IMR-90 (cell line): ENCODE measurements around the gene ETV7. TPM values are rescaled to one million over a fixed set of nuclear protein-coding genes. Genes with fewer than 3 reads are reported as not detected.

ENCODE experiments used
- ATAC-seq: fragments of 200-7000 bp; cut with Tn5 transposase; 2 replicates; pipeline ENCODE4 v1.9.1; 2020; ENCODE audit warnings: low read depth, mild to moderate bottlenecking, moderate library complexity
- BruUV-seq: library from RNA; stranded (reverse); fragments of 400-500 nt; replicated peaks from 2 replicates; lab custom pipeline; 2021; lab: Mats Ljungman, UMichigan
- CTCF ChIA-PET: fragments of 300-600 bp; formaldehyde crosslinking; extraction: SDS; loops from one replicate; lab custom pipeline; 2021; ENCODE audit warnings: antibody characterized with exemption; lab: Yijun Ruan, JAX
- POLR2A ChIA-PET: fragments of 300-600 bp; sonication (Branson Sonifier 250); formaldehyde crosslinking; loops from one replicate; lab custom pipeline; 2022; ENCODE audit warnings: antibody characterized with exemption; ENCODE audit not compliant: unreplicated experiment; lab: Charles Lee
- DNase-seq: peaks from one replicate; pipeline ENCODE4 v3.0.0; 2013
- H2AFZ ChIP-seq: replicated peaks from 2 replicates; pipeline ENCODE3; 2013; ENCODE audit warnings: low read length, mild to moderate bottlenecking; ENCODE audit not compliant: poor library complexity
- H2AK5ac ChIP-seq: 2 replicates; pipeline ENCODE4 v1.6.1; 2013; ENCODE audit warnings: low read depth, low read length, inconsistent platforms
- H2AK9ac ChIP-seq: replicated peaks from 2 replicates; pipeline ENCODE3; 2013; ENCODE audit warnings: mild to moderate bottlenecking, low read depth, low read length, moderate library complexity; ENCODE audit not compliant: poor library complexity
- H2BK120ac ChIP-seq: 2 replicates; pipeline ENCODE4 v1.6.1; 2013; ENCODE audit warnings: low read depth, low read length, inconsistent platforms
- H2BK15ac ChIP-seq: 3 replicates; pipeline ENCODE4 v1.6.1; 2013; ENCODE audit warnings: low read depth, low read length, inconsistent platforms
- H2BK20ac ChIP-seq: 2 replicates; pipeline ENCODE4 v1.6.1; 2013; ENCODE audit warnings: low read depth, mild to moderate bottlenecking, inconsistent platforms, low read length, moderate library complexity
- H2BK5ac ChIP-seq: 2 replicates; pipeline ENCODE4 v1.6.1; 2013; ENCODE audit warnings: mild to moderate bottlenecking, low read depth, low read length, inconsistent platforms; ENCODE audit not compliant: poor library complexity, severe bottlenecking
- H3K14ac ChIP-seq: replicated peaks from 2 replicates; pipeline ENCODE4 v1.6.1; 2013; ENCODE audit warnings: low read depth, low read length, inconsistent platforms
- H3K18ac ChIP-seq: 2 replicates; pipeline ENCODE4 v1.6.1; 2013; ENCODE audit warnings: low read depth, low read length, control low read depth
- H3K23ac ChIP-seq: 2 replicates; pipeline ENCODE4 v1.6.1; 2013; ENCODE audit warnings: low read depth, low read length, inconsistent platforms
- H3K27ac ChIP-seq: 2 replicates; pipeline ENCODE4 v1.5.1; 2013; ENCODE audit warnings: mild to moderate bottlenecking, control low read depth, low read length; ENCODE audit not compliant: insufficient read depth
- H3K27me3 ChIP-seq: 2 replicates; pipeline ENCODE4 v1.6.1; 2013; ENCODE audit warnings: low read length; ENCODE audit not compliant: control insufficient read depth, insufficient read depth
- H3K36me3 ChIP-seq: 2 replicates; pipeline ENCODE4 v1.6.1; 2013; ENCODE audit warnings: low read length, mixed read lengths; ENCODE audit not compliant: control insufficient read depth, insufficient read depth
- H3K4ac ChIP-seq: 2 replicates; pipeline ENCODE4 v1.6.1; 2013; ENCODE audit warnings: low read depth, low read length, inconsistent platforms
- H3K4me1 ChIP-seq: 2 replicates; pipeline ENCODE4 v1.6.1; 2013; ENCODE audit warnings: low read length, mixed read lengths; ENCODE audit not compliant: control insufficient read depth, insufficient read depth
- H3K4me2 ChIP-seq: 2 replicates; pipeline ENCODE4 v1.6.1; 2013; ENCODE audit warnings: low read depth, mild to moderate bottlenecking, control low read depth, low read length, moderate library complexity
- H3K4me3 ChIP-seq: 2 replicates; pipeline ENCODE4 v1.5.1; 2013; ENCODE audit warnings: low read depth, mild to moderate bottlenecking, control low read depth, low read length, moderate library complexity; ENCODE audit not compliant: insufficient read depth
- H3K56ac ChIP-seq: 2 replicates; pipeline ENCODE4 v1.6.1; 2013; ENCODE audit warnings: low read length, inconsistent platforms; ENCODE audit not compliant: insufficient read depth; ENCODE audit errors: extremely low read depth
- H3K79me1 ChIP-seq, 2 experiments: 2 replicates each; pipeline ENCODE4 v1.6.1; 2013; ENCODE audit warnings: low read length in 2 of 2, inconsistent platforms in 1 of 2, low read depth in 1 of 2
- H3K9ac ChIP-seq: 2 replicates; pipeline ENCODE4 v1.6.1; 2013; ENCODE audit warnings: low read depth, low read length, control low read depth
- H3K9me1 ChIP-seq: 2 replicates; pipeline ENCODE4 v1.6.1; 2013; ENCODE audit warnings: low read length, inconsistent platforms; ENCODE audit not compliant: insufficient read depth
- H3K9me3 ChIP-seq: 2 replicates; pipeline ENCODE4 v1.6.1; 2013; ENCODE audit warnings: low read length; ENCODE audit not compliant: control insufficient read depth, insufficient read depth
- H4K20me1 ChIP-seq: 2 replicates; pipeline ENCODE4 v1.6.1; 2013; ENCODE audit warnings: low read length, inconsistent platforms; ENCODE audit not compliant: insufficient read depth
- H4K5ac ChIP-seq: 2 replicates; pipeline ENCODE4 v1.6.1; 2013; ENCODE audit warnings: mild to moderate bottlenecking, low read depth, low read length, control low read depth
- H4K8ac ChIP-seq, 2 experiments: 2 replicates each; pipeline ENCODE4 v1.6.1; 2013; ENCODE audit warnings: low read depth in 2 of 2, low read length in 2 of 2, control low read depth in 1 of 2, inconsistent platforms in 1 of 2
- H4K91ac ChIP-seq: 2 replicates; pipeline ENCODE4 v1.6.1; 2013; ENCODE audit warnings: low read depth, low read length, inconsistent platforms; ENCODE audit not compliant: insufficient read depth
- CEBPB ChIP-seq: IDR thresholded peaks from 2 replicates; pipeline ENCODE4 v1.6.1; 2012; ENCODE audit warnings: low read depth, low read length, improper control_type of control experiment
- CHD1 ChIP-seq: IDR thresholded peaks from 2 replicates; pipeline ENCODE4 v1.6.1; 2012; ENCODE audit warnings: low read depth, low read length, improper control_type of control experiment
- FOS ChIP-seq: fragments of 150-350 bp; IDR thresholded peaks from 2 replicates; pipeline ENCODE4 v1.6.1; 2016; ENCODE audit warnings: low read depth, low read length
- MAFK ChIP-seq: IDR thresholded peaks from 2 replicates; pipeline ENCODE4 v1.6.1; 2012; ENCODE audit warnings: low read depth, low read length, improper control_type of control experiment
- MXI1 ChIP-seq: IDR thresholded peaks from 2 replicates; pipeline ENCODE4 v1.6.1; 2012; ENCODE audit warnings: low read depth, mild to moderate bottlenecking, low read length, moderate library complexity, borderline replicate concordance
- POLR2A ChIP-seq: IDR thresholded peaks from 2 replicates; pipeline ENCODE4 v1.6.1; 2012; ENCODE audit warnings: mild to moderate bottlenecking, low read depth, low read length
- RAD21 ChIP-seq: IDR thresholded peaks from 2 replicates; pipeline ENCODE4 v1.6.1; 2012; ENCODE audit warnings: low read length, improper control_type of control experiment
- RCOR1 ChIP-seq: IDR thresholded peaks from 2 replicates; pipeline ENCODE4 v1.6.1; 2012; ENCODE audit warnings: mild to moderate bottlenecking, low read length, improper control_type of control experiment; ENCODE audit not compliant: insufficient replicate concordance
- SMC3 ChIP-seq: fragments of 150-350 bp; IDR thresholded peaks from 2 replicates; pipeline ENCODE4 v1.6.1; 2016; ENCODE audit warnings: low read depth, mild to moderate bottlenecking, antibody characterized with exemption, low read length, moderate library complexity
- WGBS, 2 experiments: methylation state at CpG; one replicate each; pipeline versions ENCODE4 v1.1.5 to v1.1.7; 2013; ENCODE audit warnings: missing lambda C conversion rate in 2 of 2; ENCODE audit not compliant: insufficient read length in 1 of 2; ENCODE audit errors: extremely low coverage in 2 of 2; 5-methylcytosine and 5-hydroxymethylcytosine counted together
- dilution Hi-C: fragments of 300-500 bp; cut with HindIII; formaldehyde crosslinking; loops from one replicate; pipeline ENCODE4 v1.14.3; 2018; ENCODE audit warnings: low sequenced_read_pairs; ENCODE audit not compliant: unreplicated experiment
- in situ Hi-C: fragments of 300-500 bp; cut with MboI; formaldehyde crosslinking; loops from 3 replicates; pipeline ENCODE4 v1.14.3; 2019; ENCODE audit warnings: low sequenced_read_pairs, inconsistent platforms, mixed read lengths
- intact Hi-C: fragments of 100-400 bp; cut with micrococcal nuclease; formaldehyde crosslinking; loops from 2 replicates; pipeline ENCODE4 v1.10.0; 2022
- polyA plus RNA-seq, 3 experiments: library from polyadenylated mRNA; depleted of rRNA; stranded (reverse); fragments of >200 nt; gene quantifications; 2 replicates each; pipeline ENCODE4 v1.2.3, GENCODE V29; 2012; ENCODE audit warnings: low replicate concordance in 1 of 3
- total RNA-seq: library from RNA; depleted of rRNA; stranded (reverse); fragments of >200 nt; gene quantifications from 2 replicates; pipeline ENCODE4 v1.2.3, GENCODE V29; 2012
- TF ChIP-seq, protein P1 (sequence below): fragments of 150-350 bp; IDR thresholded peaks from 2 replicates; pipeline ENCODE4 v1.6.1; 2017; ENCODE audit warnings: mild to moderate bottlenecking, antibody characterized with exemption, low read length, low read depth
- TF ChIP-seq, protein P2 (sequence below): fragments of 150-350 bp; IDR thresholded peaks from 2 replicates; pipeline ENCODE4 v1.6.1; 2016; ENCODE audit warnings: low read depth, mild to moderate bottlenecking, low read length, moderate library complexity, borderline replicate concordance
- TF ChIP-seq, protein P3 (sequence below): conservative IDR thresholded peaks from 2 replicates; pipeline ENCODE4 v1.5.1; 2012; ENCODE audit warnings: mild to moderate bottlenecking, low read depth, low read length, improper control_type of control experiment

ETV7 gene
- total and polyA plus RNA-seq, 2 of the 4 experiments (the other 2 are of a cell fraction): 0.17 to 0.18 TPM

DNA sequence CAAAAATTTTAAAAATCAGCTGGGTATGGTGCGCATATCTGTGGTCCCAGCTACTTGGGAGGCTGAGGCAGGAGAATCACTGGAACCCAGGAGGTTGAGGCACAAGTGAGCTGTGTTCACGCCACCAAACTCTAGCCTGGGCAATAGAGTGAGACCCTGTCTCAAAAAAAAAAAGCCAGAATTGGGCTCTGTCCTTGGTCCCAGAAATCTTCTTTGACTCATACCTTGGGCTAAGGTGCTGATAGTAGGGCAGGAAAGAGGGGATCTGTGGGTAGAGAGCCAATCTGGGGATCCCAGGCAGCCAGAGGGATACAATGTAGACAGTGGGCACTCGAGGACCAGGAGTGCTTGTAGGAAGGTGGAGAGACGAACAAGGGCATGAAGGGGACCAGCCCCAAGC lies 13.3 kb downstream of the ETV7 start:
- Histone ChIP-seq H3K27me3 (peaks cover 35% of the 10 kb centered on the region), H2AK9ac (no peak overlapping the region), H3K4me1 (peaks cover 2% of the 10 kb centered on the region), H2AK5ac (no peak overlapping the region), H4K5ac (no peak overlapping the region), H2BK15ac (no peak overlapping the region), H3K79me1 (no peaks in the 10 kb centered on the region), H2AFZ (no peak overlapping the region), H3K9ac (no peak overlapping the region), H3K4ac (no peak overlapping the region), H3K9me3 (no peaks in the 10 kb centered on the region), H3K27ac (no peak overlapping the region), H2BK120ac (no peak overlapping the region), H2BK5ac (no peak overlapping the region), H3K23ac (no peak overlapping the region), H3K18ac (no peak overlapping the region), H3K56ac (no peak overlapping the region), H3K4me2 (no peak overlapping the region), H3K4me3 (no peak overlapping the region), H3K36me3 (no peaks in the 10 kb centered on the region), H3K14ac (no peak overlapping the region), H4K91ac (no peak overlapping the region), H2BK20ac (no peak overlapping the region), H4K20me1 (no peaks in the 10 kb centered on the region), H4K8ac (no peak overlapping the region), H3K9me1 (0 out of 2 replicates have a peak, but pooled peaks cover 3% of the 10 kb centered on the region)
- DNase-seq: no peak
- in situ Hi-C loops: no loop called here
- no peak for ATAC-seq
- TF ChIP-seq CEBPB: no peak
- no peak for TF ChIP-seq RCOR1
- TF ChIP-seq, protein P1, sequence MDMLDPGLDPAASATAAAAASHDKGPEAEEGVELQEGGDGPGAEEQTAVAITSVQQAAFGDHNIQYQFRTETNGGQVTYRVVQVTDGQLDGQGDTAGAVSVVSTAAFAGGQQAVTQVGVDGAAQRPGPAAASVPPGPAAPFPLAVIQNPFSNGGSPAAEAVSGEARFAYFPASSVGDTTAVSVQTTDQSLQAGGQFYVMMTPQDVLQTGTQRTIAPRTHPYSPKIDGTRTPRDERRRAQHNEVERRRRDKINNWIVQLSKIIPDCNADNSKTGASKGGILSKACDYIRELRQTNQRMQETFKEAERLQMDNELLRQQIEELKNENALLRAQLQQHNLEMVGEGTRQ: no peak
- TF ChIP-seq, protein P2, sequence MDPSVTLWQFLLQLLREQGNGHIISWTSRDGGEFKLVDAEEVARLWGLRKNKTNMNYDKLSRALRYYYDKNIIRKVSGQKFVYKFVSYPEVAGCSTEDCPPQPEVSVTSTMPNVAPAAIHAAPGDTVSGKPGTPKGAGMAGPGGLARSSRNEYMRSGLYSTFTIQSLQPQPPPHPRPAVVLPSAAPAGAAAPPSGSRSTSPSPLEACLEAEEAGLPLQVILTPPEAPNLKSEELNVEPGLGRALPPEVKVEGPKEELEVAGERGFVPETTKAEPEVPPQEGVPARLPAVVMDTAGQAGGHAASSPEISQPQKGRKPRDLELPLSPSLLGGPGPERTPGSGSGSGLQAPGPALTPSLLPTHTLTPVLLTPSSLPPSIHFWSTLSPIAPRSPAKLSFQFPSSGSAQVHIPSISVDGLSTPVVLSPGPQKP: no peak
- TF ChIP-seq CHD1: no peak
- no peak for TF ChIP-seq FOS
- TF ChIP-seq RAD21: no peak
- no peak for TF ChIP-seq POLR2A
- no peak for TF ChIP-seq SMC3
- TF ChIP-seq, protein P3, sequence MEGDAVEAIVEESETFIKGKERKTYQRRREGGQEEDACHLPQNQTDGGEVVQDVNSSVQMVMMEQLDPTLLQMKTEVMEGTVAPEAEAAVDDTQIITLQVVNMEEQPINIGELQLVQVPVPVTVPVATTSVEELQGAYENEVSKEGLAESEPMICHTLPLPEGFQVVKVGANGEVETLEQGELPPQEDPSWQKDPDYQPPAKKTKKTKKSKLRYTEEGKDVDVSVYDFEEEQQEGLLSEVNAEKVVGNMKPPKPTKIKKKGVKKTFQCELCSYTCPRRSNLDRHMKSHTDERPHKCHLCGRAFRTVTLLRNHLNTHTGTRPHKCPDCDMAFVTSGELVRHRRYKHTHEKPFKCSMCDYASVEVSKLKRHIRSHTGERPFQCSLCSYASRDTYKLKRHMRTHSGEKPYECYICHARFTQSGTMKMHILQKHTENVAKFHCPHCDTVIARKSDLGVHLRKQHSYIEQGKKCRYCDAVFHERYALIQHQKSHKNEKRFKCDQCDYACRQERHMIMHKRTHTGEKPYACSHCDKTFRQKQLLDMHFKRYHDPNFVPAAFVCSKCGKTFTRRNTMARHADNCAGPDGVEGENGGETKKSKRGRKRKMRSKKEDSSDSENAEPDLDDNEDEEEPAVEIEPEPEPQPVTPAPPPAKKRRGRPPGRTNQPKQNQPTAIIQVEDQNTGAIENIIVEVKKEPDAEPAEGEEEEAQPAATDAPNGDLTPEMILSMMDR: no peak
- TF ChIP-seq MXI1: no peak
- TF ChIP-seq MAFK: no peak
- no TSS peak for BruUV-seq
- CTCF ChIA-PET: interaction anchor here (0.6 to 1.2 kb wide), 3 partner anchors 13 to 1432 kb away, joined by 3 to 5 read pairs (median 3); no protein-coding TSS in a partner anchor
- intact Hi-C loops: no loop called here
- 70% methylated on average over 2 of the region's 4 CpGs; no CpG with 5 or more reads in 1 of the 2 experiments for WGBS, 2 experiments
- POLR2A ChIA-PET: no interaction called here
- dilution Hi-C loops: no loop called here
